ENCODE results near the gene LMO7.
"Not testable (repeated sequence)": the region's sequence is repeated elsewhere in the genome, so short reads cannot be mapped to it uniquely, and the experiment has no call there.

Gene LMO7

DNA sequence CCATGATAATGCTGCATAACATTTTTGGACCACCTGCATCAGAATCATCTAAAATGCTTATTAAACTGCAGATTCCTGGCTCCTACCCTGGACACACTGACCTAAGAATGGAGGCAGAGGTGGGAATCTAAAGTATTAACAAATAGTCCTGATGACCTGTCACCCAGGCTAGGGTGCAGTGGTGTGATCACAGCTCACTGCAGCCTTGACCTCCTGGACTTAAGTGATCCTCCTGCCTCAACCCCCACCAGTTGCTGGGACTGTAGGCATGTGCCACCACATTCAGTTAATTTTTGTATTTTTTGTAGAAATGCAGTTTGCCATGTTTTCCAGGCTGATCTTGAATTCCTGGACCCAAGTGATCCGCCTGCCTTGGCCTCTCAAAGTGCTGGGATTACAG is 43.3 kb downstream of the LMO7 start:
- no peak for DNase-seq (ENCODE audit: low read depth)
- H3K4me3 ChIP-seq (ENCODE audit: low read depth, low read length) = no peak overlapping the region
- TF ChIP-seq, protein P1, sequence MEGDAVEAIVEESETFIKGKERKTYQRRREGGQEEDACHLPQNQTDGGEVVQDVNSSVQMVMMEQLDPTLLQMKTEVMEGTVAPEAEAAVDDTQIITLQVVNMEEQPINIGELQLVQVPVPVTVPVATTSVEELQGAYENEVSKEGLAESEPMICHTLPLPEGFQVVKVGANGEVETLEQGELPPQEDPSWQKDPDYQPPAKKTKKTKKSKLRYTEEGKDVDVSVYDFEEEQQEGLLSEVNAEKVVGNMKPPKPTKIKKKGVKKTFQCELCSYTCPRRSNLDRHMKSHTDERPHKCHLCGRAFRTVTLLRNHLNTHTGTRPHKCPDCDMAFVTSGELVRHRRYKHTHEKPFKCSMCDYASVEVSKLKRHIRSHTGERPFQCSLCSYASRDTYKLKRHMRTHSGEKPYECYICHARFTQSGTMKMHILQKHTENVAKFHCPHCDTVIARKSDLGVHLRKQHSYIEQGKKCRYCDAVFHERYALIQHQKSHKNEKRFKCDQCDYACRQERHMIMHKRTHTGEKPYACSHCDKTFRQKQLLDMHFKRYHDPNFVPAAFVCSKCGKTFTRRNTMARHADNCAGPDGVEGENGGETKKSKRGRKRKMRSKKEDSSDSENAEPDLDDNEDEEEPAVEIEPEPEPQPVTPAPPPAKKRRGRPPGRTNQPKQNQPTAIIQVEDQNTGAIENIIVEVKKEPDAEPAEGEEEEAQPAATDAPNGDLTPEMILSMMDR (conservative IDR thresholded peaks at IDR 0.05; ENCODE audit: low read depth, low read length) = no peak

DNA sequence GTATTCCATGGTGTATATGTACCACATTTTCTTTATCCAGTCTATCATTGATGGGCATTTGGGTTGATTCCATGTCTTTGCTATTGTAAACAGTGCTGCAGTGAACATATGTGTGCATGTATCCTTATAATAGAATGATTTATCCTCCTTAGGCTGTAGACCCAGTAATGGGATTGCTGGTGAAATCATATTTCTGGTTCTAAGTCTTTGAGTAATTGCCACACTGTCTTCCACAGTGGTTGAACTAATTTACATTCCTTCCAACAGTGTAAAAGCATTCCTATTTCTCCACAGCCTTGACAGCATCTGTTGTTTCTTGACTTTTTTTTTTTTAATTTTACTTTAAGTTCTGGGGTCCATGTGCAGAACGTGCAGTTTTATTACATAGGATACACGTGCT is 44.1 kb downstream of the LMO7 start:
- not testable (repeated sequence) for DNase-seq (ENCODE audit: low read depth); H3K4me3 ChIP-seq (ENCODE audit: low read depth, low read length)

- TF ChIP-seq, protein P1 (conservative IDR thresholded peaks at IDR 0.05; ENCODE audit: low read depth, low read length) = no peak
- H3K4me3 ChIP-seq (ENCODE audit: low read depth, low read length) = no peak overlapping the region
- DNase-seq (ENCODE audit: low read depth) = no peak
Observed at GRCh38 chr13:75682326-75682725, 46.2 kb downstream of the LMO7 start.

- H3K4me3 ChIP-seq (ENCODE audit: low read depth, low read length) = no peak overlapping the region
- TF ChIP-seq, protein P1 (conservative IDR thresholded peaks at IDR 0.05; ENCODE audit: low read depth, low read length) = peak; percentile 55
- peak; percentile 88 for DNase-seq (ENCODE audit: low read depth)
Observed at GRCh38 chr13:75685239-75685697, 49.1 kb downstream of the LMO7 start.

- peak; percentile 83 for DNase-seq (ENCODE audit: low read depth)
- TF ChIP-seq, protein P1 (conservative IDR thresholded peaks at IDR 0.05; ENCODE audit: low read depth, low read length) = peak; percentile 65
Observed at GRCh38 chr13:75687150-75687763, 51.1 kb downstream of the LMO7 start.

GRCh38 chr13:75689686-75690085 is 53.6 kb downstream of the LMO7 start:
- TF ChIP-seq, protein P1 (conservative IDR thresholded peaks at IDR 0.05; ENCODE audit: low read depth, low read length) = no peak
- no peak overlapping the region for H3K4me3 ChIP-seq (ENCODE audit: low read depth, low read length)
- no peak for DNase-seq (ENCODE audit: low read depth)

More at GRCh38 chr13:75687150-75687763, 51.1 kb downstream of the LMO7 start:
- H3K4me3 ChIP-seq (ENCODE audit: low read depth, low read length) = no peak overlapping the region

- no peak for DNase-seq (ENCODE audit: low read depth)
- TF ChIP-seq, protein P1 (conservative IDR thresholded peaks at IDR 0.05; ENCODE audit: low read depth, low read length) = no peak
- H3K4me3 ChIP-seq (ENCODE audit: low read depth, low read length) = no peak overlapping the region
Observed at GRCh38 chr13:75690607-75691006, 54.5 kb downstream of the LMO7 start.
